NCI-H2081 treated with DMSO at 0.1 percent for 48 hours (cell line): ENCODE results near the gene FAM219A.
A peak's percentile ranks its signal among the peaks of the same experiment; 100 is the strongest.
"Not testable (repeated sequence)": the region's sequence is repeated elsewhere in the genome, so short reads cannot be mapped to it uniquely, and the experiment has no call there.

Experiments
- DNase-seq: peaks from one replicate; lab custom pipeline; 2025; lab: John Stamatoyannopoulos, UW

FAM219A gene

DNA sequence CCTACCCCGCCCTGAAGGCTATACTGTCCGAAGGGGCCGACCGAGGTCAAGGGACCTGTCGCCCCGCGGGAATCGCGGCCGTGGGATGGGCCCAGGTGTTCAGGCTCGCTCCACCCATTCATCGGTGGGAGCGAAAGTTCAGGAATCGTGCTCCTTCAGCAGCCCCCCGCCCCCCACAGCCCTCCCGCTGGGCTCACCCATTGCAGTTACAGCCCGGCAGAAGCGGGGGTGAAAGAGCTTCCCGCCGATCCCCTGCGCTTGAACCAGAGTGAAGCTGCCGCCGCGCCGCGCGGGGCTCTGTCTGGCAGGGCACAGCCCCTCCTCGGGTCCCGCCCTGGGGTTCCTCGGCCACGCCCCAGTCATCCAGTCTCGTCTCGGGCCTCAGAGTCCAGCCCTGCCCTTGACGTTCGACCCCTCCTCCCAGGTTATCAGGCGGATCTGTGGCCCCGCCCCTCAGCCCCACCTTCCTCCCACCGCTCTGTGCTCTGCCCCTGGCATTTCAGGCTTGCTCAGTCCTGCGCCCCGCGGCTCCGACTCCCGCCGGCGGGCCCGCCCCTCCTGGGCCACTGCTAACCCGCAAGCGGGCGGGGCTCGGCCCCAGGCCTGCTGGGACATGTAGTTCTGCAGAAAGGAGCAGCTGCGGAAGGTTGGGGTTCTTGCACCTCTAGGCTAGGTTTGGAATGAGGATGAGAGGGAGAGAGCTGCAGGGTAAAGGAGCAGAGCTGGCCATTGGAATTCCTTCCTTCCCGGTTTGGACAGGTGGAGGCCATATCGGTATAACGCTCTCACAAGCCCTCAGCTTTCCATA, 81.6 kb downstream of the FAM219A start, which contains the start of gene MYORG:
Gene MYORG, minus strand, starts transcription at position 303 of the 808 bp plus-strand sequence. CDS start 3,955 bp downstream, outside the sequence.
- DNase-seq = peak; percentile 78

DNA sequence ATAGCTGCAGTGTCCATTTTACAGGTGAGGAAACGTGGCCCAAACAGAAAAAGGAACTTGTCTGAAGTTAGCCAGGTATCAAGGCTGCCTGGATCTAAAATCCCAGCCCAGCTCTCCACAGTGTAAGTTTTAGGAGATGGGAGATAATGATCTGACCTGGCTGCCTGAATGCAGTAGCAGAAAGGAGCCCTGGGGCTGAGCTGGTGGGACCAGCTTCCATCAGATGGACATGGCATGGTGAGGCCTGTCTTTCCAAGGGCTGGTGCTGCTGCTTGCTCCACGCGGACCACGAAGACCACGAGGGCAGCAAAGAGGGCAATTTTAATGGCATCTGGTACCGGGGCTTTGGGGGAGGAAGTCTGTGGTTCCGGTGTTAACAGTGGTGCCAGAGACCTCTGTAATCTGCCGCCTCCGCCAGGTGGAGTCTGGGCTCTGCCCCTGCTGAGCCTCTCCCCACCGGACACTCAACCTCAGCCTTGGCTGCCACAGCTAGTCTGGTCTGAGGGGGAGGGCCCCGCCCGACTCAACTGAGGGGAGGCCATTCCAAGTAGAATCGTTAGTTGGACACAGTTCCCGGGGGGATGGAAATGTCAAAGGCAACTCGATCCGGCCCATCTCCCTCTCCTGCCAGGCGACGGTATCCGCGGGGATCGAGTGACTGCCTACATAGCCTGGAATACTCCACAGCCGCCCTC, 82.3 kb downstream of the FAM219A start:
- no peak for DNase-seq

DNA sequence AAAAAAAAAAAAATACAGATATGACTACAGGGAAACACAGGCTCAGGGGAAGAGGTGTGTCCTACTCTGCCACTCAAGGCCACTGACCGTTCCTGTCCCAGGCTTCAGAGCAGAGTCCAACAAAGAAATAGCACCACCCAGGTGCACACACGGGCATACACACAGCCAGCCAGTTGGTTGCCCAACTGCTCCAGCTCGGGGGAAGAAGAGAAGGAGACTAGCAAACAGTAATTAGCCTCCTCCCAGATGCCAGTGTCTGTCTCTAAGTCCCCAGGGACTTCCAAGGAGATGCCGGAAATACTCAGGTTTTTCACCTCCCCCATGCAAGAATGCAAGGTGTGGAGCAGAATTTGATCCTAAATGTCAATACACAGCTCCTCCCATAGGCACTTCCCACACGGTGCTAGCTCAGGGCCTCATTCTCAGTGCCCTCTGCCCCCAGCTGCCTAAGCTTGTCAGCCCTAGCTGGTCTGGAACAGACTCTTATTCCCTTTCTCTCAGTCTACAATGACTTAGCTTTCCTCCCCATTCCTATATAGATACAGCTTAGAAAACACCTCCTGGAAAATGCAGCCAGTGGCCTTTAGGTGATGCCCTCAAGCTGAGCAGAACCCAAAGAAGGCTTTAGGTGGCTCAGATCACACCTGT, 83.3 kb downstream of the FAM219A start:
- DNase-seq = no peak

DNA sequence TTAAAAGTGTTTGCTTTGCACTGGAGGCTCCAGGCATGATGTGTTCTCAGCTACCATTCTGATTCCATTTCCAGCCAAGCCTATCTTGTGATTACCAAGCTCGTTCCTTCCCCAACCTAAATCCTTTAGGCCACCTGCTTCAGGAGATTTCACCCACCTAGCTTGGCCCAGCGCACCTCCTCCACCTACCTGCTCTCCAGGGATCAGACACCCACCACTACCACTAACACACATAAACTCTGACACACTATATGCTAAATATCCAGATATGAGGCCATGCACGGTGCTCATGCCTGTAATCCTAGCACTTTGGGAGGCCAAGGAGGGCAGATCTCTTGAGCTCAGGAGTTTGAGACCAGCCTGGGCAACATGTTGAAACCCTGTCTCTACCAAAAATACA, 84.0 kb downstream of the FAM219A start:
- no peak for DNase-seq

DNA sequence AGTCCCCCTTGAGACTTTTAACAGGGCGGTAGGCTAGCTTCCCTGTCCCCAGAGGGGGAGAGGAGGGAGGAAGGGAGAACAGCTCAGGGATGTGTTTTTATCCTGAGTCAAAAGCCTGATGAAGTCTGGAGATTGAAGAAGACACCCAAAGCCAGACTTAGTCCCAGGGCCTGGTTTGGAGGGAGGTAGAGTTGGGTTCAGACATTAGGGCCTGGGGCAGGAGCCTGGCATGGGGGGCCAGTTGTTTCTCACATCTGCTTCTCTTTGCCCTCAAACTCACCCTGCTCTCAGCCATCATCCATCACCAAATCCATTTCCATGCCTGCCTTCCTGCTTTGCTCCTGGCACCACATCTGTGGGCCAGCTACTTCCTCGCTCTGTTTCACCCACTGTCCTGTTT, 84.6 kb downstream of the FAM219A start:
- no peak for DNase-seq

DNA sequence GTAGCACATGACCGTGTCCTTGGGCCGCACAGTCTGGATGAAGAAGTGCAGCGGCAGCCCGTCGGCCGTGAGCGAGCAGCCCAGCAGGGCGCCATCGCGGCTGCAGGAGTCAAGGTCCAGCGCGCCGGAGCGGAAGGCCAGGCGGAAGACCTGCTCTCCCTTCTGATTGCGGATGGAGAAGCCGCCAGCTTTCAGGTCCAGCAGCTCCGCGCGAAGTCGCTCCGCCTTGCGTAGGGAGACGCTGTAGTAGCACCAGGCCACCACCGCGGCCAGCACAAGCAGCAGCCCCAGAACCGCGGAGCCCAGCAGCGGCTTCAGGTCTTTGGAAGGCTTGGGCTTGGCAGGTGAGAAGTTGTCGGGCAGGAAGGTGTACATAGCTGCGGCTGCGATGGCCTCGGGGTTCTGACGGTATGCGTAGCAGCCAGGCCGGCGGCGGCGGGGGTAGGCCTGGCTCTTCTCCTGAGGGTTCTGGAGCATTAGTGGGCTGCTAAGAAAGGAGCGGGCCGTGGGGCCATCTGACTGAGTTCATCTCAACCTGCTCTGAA, 85.8 kb downstream of the FAM219A start:
- no peak for DNase-seq

DNA sequence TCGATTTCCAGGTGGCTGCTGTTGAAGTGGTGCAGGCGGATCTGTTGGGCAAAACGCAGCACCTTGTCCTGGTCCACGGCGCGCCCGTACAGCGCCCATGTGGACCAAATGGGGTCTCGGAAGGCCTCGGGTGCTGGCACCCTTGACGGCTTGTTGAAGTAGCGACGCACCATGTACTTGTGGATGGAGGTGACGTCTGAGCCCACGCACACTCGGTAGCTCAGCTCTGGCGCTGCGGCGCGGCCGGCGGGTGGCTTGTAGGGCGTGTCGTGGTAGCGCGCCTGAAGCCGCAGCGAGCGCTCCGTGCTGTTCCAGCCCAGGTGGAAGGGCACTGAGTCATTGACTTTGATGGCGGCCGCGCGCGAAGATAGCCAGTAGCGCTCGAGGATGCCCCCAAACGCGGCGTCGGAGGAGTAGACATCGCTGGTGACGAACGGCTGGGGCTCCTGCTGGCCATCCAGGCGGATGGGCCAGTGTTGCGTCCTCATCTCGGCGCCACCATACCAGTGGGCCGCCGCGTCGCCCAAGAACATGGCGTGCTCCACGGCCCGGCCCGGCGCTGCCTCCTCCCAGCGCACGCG, 86.4 kb downstream of the FAM219A start:
- DNase-seq = no peak

DNA sequence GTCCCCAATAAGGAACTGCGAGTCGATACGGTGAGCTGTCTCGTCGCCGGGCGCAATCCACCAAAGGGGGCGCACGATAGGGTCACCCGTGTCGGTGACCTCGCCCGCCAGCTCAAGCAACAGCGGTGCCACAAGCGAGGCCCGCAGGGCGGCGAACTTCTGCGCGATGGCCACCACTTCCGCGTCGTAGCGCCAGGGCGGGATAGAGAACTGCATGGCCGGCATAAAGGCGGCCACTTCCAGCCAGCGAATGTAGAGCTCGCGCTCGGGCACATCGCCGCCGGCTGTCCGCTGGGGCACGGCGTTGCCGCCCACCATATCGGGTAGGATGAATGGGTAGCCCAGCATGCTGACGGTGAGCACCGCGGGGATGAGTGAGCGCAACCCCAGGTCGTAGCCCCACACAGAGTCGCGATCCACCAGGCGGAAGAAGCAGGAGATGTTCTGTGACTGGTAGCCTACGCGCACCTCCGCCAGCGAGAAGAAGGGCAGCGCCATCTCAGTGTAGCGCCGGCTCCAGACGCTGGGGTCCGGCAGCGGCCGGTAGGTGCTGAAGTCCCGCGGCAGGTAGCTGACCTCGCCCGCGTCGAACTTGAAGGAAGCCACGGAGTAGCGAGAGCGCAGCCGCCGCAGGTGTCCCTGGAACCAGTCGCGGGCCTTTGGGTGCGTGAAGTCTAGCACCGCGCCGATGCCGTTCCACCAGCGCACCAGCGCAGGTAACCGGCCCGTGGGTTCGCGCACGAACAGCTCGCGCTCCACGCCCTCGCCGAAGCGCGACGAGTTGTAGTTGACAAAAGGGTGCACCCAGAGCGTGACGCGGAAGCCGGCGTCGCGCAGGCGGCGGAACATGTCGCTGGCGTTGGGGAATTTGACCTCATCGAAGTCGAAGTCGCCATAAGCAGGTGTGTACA, 87.1 kb downstream of the FAM219A start:
- no peak for DNase-seq

DNA sequence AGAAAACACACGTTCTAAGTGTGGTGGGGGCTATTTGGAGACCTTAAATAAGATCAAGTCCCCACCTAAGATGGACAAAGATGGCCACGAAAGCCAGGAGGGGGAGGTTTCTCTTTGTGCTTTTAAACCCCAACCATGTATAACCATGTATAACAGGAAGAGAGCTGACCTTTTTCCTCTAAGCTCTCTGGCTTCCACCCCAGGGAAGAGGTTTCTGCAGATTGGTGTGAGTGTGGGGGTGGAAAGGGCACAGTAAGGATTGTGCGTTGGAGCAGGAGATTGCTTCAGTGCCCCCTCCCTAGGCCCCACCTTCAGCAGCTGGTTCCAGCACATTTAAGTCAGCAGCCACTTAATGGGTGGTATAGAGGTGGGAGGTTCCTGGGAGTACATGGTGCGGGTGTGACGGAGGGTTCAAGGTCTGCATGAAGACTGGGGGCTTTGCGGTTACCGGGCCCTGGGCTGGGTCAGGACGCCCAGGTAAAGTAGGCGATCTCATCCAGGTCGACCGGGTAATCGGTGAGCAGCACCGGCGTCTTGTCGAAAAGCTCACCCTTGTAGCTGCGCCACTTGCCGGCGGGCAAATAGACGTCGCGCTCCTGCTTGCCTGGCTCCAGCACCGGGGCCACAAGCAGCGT, 87.9 kb downstream of the FAM219A start:
- no peak for DNase-seq

DNA sequence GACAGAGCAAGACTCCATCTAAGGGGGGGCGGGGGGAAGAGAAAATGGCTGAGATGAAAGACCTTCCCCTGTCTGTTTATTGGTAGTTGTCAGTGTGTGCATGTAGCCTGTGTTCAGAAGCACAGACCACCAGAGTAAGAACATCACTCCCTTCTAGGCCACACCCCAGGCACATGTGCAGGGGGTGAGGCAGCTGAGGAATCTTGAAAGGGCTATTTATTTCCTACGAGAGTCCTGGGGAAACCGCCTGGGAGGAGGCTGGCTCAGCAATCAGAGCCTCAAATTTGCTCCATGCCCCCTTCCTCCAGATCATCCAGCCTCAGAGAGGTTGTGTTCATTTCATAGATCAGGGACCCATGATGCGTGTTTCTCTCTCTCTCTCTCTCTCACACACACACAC, 88.7 kb downstream of the FAM219A start:
- no peak for DNase-seq

DNA sequence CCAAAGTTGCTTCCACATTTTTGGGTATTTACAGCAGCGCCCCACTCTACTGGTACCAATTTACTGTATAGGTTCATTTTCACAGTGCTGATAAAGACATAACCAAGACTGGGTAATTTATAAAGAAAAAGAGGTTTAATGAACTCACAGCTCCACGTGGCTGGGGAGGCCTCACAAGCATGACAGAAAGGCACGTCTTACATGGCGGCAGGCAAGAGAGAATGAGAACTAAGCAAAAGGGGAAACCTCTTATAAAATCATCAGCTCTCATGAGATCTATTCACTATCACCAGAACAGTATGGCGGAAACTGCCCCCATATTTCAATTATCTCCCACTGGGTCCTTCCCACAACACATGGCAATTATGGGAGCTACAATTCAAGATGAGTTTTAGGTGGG, 89.6 kb downstream of the FAM219A start:
- DNase-seq = not testable (repeated sequence)

DNA sequence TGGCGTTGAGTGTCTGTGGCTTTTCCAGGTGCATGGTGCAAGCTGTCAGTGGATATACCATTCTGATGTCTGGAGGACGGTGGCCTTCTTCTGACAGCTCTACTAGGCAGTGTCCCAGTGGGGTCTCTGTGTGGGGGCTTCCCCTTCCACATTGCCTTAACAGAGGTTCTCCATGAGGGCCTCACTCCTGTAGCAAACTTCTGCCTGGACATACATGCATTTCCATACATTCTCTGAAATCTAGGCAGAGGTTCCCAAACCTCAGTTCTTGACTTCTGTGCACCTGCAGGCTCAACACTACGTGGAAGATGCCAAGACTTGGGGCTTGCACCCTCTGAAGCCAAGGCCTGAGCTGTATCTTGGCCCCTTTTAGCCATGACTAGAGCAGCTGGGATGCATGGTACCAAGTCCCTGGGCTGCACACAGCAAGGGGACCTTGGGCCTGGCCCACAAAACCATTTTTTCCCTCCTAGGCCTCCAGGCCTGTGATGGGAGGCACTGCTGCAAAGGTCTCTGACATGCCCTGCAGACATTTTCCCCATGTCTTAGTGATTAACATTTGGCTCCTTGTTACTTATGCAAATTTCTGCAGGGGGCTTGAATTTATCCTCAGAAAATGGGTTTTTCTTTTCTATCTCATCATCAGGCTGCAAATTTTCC, 90.5 kb downstream of the FAM219A start:
- DNase-seq = not testable (repeated sequence)

DNA sequence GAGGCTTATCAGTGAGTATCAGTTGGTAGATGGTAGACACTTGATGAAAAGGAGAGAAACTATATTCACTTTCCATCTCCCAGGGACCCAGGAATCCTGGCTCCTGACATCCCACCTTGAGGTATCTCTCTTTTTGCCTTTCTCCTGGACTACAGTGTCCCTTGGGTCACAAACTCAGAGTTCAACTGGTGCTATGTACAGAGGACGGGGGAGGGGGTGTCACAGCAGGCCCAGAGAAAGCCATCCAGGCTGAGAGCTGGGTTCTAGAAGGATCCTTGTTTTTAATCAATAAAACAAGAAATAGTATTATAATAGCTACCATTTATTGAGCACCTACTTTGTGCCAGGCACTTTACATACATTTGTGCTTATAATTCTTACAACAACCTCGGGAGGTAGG, 92.0 kb downstream of the FAM219A start:
- no peak for DNase-seq

DNA sequence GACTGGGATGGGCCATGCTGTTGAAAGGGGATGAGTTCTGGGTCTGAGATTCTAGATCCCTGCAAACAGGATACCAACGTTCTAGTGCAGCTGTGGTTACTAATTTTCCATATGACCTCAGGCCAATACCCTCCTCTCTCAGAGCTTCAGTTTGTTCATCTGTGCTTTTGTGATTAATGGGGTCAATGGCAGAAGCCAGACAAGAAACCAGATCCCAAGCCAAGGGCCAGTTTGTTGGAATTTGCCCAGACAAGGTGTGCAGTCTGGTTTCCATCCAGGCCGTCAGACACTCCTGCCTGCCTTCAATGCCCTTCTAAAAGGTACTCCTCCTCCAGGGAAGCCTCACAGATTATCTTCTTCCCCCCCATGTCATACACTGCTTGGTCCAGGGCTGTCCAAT, 93.1 kb downstream of the FAM219A start:
- DNase-seq = no peak

DNA sequence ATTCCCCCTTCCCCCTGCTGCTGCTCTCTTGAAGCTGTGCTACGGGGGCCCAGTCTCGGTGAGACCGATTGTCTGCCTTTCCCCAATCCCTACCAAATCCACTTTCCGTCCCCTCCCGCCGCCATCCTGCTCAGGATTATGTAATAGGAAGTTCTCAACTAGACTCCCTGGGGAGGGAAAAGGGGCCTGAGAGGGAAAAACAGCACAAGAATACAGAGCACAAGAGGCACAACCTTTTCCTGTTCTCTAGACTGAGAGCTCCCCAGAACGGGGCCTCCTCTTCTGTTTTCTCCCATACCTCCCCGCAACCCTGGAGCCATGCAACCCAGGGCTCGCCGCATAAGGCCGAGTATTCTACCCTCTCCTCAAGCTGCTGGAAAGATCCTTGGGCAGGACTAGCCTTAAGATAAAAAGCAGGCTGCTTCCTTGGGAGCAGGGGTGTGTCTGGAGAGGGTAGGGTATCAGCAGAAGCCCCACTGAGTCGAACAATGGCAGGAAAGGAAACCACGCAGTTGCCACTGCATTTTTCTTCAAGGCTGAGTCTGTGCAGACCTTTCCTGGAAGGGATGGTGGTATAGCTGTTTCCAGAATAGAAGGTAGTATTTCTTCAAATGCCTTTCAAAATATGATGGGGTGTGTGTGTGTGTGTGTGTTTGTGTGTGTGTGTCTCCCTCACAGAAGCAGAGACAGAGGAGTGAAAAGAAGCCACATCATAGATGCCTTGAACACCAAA, 94.6 kb downstream of the FAM219A start:
- DNase-seq = no peak

DNA sequence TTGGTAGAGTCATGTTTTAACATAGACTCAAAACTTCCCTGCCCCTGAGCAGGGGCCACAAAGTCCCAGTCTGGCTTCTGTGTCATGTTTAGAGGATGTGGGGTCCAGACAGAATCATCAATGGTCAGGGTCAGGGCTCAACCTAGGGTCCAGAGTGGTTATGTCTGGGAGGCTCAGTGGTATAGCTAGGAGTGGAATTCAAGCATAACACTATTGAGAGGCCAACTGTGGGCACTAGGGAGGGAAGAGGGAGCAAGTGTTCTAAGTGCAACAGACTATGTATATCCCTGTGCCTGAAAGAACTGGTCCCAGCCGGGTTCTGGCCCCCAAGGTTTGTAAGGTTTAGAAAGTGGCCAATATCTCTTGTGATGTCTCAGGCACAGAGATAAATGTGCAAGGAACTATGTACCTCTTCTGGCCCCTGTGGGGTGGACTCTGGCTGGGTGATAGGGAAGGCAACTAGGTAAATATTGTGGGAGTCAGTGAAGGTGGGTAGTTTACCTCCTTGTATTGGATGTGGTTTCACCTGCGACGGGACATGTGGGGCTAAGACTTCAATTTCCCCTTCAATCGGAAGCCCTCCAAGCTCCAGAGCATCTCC, 95.7 kb downstream of the FAM219A start:
- DNase-seq = no peak

DNA sequence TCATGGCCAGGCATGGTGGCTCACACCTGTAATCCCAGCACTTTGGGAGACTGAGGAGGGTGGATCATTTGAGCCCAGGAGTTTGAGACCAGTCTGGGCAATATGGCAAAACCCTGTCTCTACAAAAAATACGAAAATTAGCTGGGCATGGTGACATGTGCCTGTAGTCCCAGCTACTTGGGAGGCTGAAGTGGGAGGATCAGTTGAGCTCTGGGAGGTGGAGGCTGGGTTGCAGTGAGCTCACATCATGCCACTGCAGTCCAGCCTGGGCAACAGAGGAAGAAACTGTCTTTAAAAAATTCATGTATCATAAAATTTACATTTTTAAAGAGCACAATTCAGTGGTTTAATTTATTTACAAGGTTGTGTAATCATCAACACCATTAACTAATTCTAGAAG, 105.4 kb downstream of the FAM219A start:
- DNase-seq = not testable (repeated sequence)

DNA sequence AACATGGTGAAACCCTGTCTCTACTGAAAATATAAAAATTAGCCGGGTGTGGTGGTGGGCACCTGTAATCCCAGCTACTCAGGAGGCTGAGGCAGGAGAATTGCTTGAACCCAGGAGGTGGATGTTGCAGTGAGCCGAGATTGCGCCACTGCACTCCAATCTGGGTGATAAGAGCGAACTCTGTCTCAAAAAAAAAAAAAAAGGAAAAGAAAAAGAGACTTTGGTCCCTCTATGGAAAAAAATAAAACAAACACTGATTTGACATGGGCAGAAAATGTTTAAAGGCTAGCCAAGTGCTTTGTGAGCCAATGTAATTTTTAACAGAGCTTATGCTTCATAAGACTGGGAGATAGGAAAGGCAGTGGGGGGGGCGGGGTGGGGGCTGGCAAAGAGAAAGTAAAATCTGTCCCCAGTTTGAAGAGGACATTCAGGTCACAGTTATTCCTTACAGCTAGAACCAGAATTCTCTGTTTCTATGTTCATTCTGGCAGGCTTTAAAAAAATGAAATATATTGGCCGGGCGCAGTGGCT, 106.2 kb downstream of the FAM219A start:
- not testable (repeated sequence) for DNase-seq

DNA sequence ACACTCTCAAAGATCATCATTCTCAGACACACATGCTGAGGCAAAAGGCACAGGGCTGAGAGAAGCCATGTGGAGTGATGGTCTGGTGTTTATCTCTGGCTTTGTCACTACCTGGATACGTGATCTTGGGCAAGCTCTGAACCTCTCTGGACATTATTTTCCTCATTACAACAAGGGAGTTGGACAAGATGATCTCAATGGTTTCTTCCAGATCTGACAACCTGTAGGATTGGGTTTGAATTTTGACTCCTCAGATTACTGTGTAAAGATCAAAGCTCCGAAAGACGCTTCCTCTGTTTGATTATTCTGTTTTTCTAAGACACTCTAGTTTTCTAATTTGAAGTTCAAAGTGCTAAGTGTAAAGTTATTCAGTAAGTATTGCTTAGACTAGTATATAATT, 109.0 kb downstream of the FAM219A start:
- DNase-seq = no peak
